Sigmoid colon (tissue), 3 donors: ENCODE measurements around the gene PMM2.

Experiments used
- CTCF ChIP-seq, 4 experiments: fragments of 450-650 bp in 3 of 4; fragments of 200-600 bp in 1 of 4; IDR thresholded peaks; one replicate each; pipeline ENCODE4 v1.5.1; 2016 to 2019; ENCODE audit warnings: antibody characterized with exemption in 4 of 4, mild to moderate bottlenecking in 3 of 4, moderate library complexity in 2 of 4
- POLR2A ChIP-seq, 2 donors: fragments of 450-650 bp; IDR thresholded peaks; one replicate each; pipeline ENCODE4 v1.6.1; 2016; ENCODE audit warnings: antibody characterized with exemption in 2 of 2, mild to moderate bottlenecking in 2 of 2, moderate library complexity in 2 of 2

GRCh38 chr16:8862309-8863130 lies 64.9 kb downstream of the PMM2 start:
- TF ChIP-seq CTCF (IDR thresholded peaks at IDR 0.05) (no peak), POLR2A (IDR thresholded peaks at IDR 0.05) (no peak)
